ENCODE data around the gene GNAO1.

DNA sequence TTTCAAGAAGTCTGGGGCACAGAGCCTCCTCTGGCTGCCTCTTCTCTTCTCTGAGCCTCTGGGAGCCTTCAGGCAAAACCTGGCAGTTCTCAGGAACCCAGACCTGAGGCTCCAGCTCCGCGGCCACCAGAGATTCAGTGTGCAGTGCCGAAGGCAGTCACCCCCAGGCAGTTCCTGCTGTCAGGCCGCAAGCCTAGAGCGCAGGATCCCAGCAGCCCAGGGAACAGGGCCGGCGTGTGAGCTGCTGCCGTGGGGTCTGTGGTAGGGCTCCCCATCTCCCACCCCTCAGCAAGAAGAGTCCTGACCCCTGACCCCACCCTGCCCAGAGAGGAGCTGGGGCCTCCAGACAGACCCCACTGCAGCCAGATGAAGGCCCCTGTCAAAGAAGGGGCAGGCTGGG, 155.9 kb downstream of the GNAO1 start:
- TF ChIP-seq NRF1 (IDR thresholded peaks at IDR 0.05; ENCODE audit: low read depth, low read length), result no peak
- TF ChIP-seq, protein P1, sequence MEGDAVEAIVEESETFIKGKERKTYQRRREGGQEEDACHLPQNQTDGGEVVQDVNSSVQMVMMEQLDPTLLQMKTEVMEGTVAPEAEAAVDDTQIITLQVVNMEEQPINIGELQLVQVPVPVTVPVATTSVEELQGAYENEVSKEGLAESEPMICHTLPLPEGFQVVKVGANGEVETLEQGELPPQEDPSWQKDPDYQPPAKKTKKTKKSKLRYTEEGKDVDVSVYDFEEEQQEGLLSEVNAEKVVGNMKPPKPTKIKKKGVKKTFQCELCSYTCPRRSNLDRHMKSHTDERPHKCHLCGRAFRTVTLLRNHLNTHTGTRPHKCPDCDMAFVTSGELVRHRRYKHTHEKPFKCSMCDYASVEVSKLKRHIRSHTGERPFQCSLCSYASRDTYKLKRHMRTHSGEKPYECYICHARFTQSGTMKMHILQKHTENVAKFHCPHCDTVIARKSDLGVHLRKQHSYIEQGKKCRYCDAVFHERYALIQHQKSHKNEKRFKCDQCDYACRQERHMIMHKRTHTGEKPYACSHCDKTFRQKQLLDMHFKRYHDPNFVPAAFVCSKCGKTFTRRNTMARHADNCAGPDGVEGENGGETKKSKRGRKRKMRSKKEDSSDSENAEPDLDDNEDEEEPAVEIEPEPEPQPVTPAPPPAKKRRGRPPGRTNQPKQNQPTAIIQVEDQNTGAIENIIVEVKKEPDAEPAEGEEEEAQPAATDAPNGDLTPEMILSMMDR (IDR thresholded peaks at IDR 0.05), result no peak
- TF ChIP-seq, protein P2, sequence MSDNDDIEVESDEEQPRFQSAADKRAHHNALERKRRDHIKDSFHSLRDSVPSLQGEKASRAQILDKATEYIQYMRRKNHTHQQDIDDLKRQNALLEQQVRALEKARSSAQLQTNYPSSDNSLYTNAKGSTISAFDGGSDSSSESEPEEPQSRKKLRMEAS (IDR thresholded peaks at IDR 0.05; ENCODE audit: low read depth), result no peak
- no peak for TF ChIP-seq SMC3 (IDR thresholded peaks at IDR 0.05; ENCODE audit: low read depth, low read length)
- TF ChIP-seq JUND (IDR thresholded peaks at IDR 0.05), result no peak
